ENCODE data around the gene SYNJ1.

DNA sequence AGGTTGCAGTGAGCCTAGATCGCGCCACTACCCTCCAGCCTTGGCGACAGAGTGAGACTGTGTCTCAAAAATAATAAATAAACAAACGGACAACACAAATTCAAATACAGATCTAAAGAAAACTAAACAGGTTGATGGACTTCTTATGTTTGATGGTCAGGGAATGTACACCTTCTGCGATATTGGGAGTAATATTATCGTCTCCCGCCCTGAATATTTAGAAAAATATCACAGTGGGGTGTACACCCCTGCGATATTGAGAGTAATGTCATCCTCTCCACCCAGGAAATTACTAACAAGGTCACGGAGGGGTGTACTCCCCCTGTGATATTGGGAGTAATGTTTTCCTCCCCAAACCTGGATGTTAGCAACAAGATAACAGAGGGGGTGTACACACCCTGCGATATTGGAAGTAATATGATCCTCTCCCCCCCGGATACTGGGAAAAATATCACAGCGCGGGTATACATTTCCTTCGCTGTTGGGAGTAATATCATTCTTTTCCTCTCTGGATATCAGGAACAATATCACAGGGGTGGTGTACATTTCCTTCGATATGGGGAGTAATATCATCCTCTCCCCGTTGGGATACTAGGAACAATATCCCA lies 114.3 kb downstream of the SYNJ1 start:
- TF ChIP-seq POLR2AphosphoS5 (IDR thresholded peaks at IDR 0.05; ENCODE audit: low read depth) (no peak), EZH2phosphoT487 (IDR thresholded peaks at IDR 0.05; ENCODE audit: unreplicated experiment) (no peak), ZNF331 (CRISPR knock-in tag; IDR thresholded peaks at IDR 0.05; ENCODE audit: low read depth) (no peak)
- TF ChIP-seq, protein P1, sequence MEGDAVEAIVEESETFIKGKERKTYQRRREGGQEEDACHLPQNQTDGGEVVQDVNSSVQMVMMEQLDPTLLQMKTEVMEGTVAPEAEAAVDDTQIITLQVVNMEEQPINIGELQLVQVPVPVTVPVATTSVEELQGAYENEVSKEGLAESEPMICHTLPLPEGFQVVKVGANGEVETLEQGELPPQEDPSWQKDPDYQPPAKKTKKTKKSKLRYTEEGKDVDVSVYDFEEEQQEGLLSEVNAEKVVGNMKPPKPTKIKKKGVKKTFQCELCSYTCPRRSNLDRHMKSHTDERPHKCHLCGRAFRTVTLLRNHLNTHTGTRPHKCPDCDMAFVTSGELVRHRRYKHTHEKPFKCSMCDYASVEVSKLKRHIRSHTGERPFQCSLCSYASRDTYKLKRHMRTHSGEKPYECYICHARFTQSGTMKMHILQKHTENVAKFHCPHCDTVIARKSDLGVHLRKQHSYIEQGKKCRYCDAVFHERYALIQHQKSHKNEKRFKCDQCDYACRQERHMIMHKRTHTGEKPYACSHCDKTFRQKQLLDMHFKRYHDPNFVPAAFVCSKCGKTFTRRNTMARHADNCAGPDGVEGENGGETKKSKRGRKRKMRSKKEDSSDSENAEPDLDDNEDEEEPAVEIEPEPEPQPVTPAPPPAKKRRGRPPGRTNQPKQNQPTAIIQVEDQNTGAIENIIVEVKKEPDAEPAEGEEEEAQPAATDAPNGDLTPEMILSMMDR (conservative IDR thresholded peaks at IDR 0.05; ENCODE audit: low read depth in 2 of 2), result no peak
- TF ChIP-seq, protein P2, sequence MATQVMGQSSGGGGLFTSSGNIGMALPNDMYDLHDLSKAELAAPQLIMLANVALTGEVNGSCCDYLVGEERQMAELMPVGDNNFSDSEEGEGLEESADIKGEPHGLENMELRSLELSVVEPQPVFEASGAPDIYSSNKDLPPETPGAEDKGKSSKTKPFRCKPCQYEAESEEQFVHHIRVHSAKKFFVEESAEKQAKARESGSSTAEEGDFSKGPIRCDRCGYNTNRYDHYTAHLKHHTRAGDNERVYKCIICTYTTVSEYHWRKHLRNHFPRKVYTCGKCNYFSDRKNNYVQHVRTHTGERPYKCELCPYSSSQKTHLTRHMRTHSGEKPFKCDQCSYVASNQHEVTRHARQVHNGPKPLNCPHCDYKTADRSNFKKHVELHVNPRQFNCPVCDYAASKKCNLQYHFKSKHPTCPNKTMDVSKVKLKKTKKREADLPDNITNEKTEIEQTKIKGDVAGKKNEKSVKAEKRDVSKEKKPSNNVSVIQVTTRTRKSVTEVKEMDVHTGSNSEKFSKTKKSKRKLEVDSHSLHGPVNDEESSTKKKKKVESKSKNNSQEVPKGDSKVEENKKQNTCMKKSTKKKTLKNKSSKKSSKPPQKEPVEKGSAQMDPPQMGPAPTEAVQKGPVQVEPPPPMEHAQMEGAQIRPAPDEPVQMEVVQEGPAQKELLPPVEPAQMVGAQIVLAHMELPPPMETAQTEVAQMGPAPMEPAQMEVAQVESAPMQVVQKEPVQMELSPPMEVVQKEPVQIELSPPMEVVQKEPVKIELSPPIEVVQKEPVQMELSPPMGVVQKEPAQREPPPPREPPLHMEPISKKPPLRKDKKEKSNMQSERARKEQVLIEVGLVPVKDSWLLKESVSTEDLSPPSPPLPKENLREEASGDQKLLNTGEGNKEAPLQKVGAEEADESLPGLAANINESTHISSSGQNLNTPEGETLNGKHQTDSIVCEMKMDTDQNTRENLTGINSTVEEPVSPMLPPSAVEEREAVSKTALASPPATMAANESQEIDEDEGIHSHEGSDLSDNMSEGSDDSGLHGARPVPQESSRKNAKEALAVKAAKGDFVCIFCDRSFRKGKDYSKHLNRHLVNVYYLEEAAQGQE (IDR thresholded peaks at IDR 0.05; ENCODE audit: unreplicated experiment), result no peak
